Hindlimb muscle (tissue), 1 donor: Measurements from ENCODE around the gene IL17A. TPM values are rescaled to one million over a fixed set of nuclear protein-coding genes. Genes with fewer than 3 reads are reported as not detected.

Experiments used
- DNase-seq: peaks from one replicate; pipeline ENCODE4 v3.0.0-alpha.2; 2013
- polyA plus RNA-seq: library from polyadenylated mRNA; unstranded; fragments of 120-200 nt; gene quantifications from one replicate; pipeline ENCODE4 v1.2.1, GENCODE V29; 2013; ENCODE audit not compliant: insufficient read length

The IL17A gene
- polyA plus RNA-seq, 1 donor, result not detected

DNA sequence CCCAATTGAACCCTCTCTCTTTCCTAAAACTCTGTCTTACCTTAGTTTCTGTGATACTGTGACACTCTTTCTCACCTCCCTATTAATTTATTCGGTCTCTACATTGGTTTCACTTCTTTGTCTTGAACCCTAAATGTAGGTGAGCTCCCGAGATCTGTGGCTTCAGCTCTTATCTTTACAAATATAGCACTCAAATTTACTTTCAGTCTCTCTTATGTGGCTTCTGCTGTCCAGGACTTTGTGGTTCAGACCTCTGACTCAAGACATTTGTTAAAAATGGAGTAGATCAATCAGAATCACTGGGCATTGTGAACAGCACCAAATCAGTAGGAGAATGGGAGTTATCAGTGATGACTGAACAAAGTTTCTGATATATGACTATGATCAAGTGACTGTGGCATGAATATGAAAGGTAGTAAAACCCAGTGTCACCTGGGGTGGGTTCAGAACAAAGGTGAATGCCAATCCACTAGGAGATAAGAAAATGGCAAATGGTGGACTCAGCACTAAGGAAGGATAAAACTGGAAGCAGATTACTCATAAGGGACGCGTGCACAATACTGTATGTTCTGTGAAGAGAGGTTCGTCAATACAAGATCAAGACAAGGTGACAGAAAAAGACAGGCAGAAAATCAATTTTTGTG, 30.9 kb downstream of the IL17A start:
- DNase-seq, result no peak

DNA sequence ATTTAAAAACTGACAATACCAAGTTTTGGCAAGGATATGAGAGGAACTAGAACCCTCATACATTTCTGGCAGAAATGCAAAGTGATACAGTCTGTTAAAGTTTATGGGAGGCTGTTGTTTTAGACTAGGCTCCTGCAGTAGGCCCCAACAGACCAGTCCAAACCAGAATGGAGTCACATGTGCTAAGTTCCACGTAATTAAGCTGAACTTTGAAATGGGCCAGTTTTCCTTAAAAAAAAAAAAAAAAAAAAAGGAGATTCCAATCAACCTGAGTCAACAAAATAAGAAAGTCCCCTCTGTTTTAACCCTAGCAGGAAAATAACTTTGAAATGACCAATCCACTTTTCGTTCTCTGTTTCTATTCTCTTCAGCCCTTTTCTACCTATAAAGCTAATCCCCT, 31.6 kb downstream of the IL17A start:
- no peak for DNase-seq

DNA sequence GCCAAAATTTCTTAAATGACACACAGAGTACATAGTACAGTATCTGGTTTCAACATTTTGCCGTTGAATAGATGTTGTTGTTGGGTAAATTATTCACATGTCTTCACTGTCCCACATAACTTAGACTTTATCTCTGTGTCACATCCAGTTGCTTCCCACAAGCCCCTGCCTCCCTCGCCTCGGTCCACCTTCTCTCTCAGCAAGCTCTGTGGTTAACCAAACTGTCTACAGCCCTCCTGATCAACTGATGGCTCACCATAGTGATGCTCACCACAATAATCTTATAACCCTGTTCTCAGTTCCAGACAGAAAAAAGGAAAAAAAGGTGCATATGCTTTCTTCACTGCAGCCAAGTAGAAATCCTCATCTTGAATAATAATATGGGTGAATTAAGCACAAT, 35.1 kb downstream of the IL17A start:
- DNase-seq, result no peak

DNA sequence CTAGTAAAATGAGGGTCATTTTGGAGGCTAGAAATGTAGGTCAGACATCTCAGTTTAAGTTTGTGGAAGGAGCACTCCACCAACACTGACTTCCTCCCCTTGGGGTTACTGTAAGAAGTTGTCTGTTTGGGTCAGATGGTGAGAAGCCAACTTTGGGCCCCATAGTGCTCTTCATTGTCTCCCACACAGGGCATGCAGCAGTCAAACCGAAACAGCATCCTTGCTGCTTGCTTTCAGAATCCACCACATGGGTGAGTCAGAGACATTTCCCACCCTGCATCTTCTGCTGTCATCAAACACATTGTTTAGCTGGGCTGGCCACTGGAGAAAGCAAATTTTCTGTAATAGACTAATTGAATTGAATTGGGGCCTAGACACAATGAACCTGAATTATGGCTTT, 41.3 kb downstream of the IL17A start:
- no peak for DNase-seq

DNA sequence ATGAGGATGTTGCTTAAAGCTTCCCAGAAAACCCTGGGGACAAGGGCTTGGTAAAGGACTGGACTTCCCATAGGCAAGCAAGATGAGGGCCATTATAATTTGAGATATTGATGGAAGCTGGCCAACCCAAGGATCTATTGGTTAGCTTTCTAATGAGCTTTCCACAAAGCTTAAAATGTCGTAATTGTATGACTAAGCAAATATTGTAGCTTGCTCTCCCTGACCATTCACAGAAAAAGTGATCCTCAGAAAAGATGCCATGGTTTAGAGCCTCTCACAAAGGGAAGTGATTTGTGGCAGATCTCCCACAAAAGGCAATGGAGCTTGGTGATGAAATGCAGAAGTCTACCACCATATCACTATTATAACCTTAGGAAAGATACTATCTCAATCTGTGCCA, 44.5 kb downstream of the IL17A start:
- DNase-seq, result no peak

- DNase-seq, result no peak
Observed at GRCh38 chr6:52231406-52232127, 45.4 kb downstream of the IL17A start.

DNA sequence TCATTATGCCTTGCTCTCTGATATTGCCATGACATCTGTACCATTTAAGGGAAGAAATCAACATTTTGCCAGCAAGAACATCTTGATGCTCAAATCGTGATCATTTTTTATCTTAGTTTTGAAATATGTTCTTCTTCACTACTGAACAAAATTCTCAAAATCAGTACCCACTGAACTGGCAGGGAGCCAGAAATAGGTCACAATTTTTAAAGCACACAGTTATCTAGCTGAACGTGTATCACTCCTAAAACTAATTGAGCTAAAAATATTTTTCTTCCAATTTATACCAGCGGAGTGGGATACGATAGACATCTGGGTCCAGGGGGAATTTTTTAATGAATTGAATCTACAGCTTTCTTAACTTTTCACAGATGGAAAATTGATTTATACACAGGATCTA, 46.8 kb downstream of the IL17A start:
- DNase-seq, result no peak

DNA sequence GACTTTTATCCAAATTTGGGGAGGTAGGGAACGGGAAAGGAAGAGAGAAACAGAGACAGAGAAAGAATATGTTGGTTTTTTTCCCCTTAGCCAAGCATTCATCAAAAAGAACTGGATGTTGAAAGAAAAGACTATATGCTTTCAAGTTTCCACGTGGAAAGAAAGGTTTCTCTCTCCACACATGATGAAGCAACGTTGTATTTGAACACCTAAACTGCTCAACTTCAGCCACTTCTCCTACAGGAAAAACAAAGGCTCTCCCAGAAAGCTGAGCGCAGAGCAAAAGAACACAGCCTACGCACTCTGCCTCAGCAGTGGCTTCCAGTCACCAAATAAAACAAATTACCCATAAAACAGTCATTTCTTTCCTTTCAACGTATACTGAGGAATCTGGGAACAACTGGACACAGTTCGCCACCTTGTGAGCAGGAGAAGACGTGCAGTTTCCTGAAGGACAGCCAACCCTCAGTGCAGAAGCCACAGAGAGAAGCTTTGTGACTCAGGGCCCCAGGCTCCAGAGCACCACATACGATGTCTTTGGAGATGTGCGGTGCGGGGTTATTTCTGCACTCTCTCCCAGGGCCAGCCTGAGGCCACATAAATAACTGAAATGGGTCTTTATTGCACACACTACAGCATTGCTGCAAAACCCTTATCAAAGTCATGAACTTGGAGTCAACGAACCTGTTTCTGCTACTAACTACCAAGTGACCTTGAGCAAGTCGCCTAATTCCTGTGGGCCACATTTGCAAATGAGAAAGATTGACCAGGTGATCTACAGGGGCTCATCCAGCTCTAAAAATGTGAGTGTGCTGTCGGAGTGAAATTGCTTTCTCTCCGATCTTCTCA, 48.0 kb downstream of the IL17A start:
- peak; percentile 23 for DNase-seq

Other genes starting within 250 kb of the IL17A start
- gene PKHD1, start 98.8 kb upstream of the IL17A start, polyA plus RNA-seq, result 9.5 TPM
- not detected for gene IL17F, start 58.1 kb downstream of the IL17A start, polyA plus RNA-seq
- 40.6 TPM for gene MCM3, start 98.4 kb downstream of the IL17A start, polyA plus RNA-seq
- 4.9 TPM for gene PAQR8, start 175.8 kb downstream of the IL17A start, polyA plus RNA-seq
- 18.5 TPM for gene EFHC1, start 234.0 kb downstream of the IL17A start, polyA plus RNA-seq